ENCODE measurements around the gene NPTN. TPM values are rescaled to one million over a fixed set of nuclear protein-coding genes. Genes with fewer than 3 reads are reported as not detected.

NPTN gene
- total RNA-seq, 1 donor from 2014 or later, result 86.6 TPM

DNA sequence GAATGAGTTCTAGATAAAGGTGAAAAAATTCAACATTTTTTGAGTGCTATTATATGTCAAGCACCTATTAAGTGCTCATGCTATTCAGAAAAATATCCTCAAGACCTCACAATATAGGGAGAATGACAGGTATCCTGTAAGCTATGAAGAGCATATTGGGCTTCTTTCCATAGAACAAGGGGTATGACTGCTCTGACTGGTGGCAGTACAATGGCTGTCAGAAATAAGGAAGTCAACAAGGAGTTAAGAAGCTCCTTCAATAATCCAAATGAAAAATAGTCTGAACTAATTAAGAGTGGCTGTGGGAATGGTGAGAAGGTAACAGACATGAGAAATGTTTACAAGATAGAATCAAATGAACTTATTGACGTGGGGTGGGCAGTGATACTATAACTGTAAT lies 24.7 kb downstream of the NPTN start:
- Mint-ChIP-seq H3K27me3 (ENCODE audit: unreplicated experiment) (peaks cover 2% of the 10 kb centered on the region), H3K4me3 (ENCODE audit: unreplicated experiment) (no peak overlapping the region), H3K9me3 (ENCODE audit: unreplicated experiment) (no peaks in the 10 kb centered on the region), H3K4me1 (ENCODE audit: low read depth, unreplicated experiment) (peaks cover 25% of the 10 kb centered on the region), H3K36me3 (ENCODE audit: unreplicated experiment) (no peaks in the 10 kb centered on the region), H3K27ac (ENCODE audit: unreplicated experiment) (no peak overlapping the region)
- DNase-seq, result no peak
- TF ChIP-seq, protein P1, sequence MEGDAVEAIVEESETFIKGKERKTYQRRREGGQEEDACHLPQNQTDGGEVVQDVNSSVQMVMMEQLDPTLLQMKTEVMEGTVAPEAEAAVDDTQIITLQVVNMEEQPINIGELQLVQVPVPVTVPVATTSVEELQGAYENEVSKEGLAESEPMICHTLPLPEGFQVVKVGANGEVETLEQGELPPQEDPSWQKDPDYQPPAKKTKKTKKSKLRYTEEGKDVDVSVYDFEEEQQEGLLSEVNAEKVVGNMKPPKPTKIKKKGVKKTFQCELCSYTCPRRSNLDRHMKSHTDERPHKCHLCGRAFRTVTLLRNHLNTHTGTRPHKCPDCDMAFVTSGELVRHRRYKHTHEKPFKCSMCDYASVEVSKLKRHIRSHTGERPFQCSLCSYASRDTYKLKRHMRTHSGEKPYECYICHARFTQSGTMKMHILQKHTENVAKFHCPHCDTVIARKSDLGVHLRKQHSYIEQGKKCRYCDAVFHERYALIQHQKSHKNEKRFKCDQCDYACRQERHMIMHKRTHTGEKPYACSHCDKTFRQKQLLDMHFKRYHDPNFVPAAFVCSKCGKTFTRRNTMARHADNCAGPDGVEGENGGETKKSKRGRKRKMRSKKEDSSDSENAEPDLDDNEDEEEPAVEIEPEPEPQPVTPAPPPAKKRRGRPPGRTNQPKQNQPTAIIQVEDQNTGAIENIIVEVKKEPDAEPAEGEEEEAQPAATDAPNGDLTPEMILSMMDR (IDR thresholded peaks at IDR 0.05; ENCODE audit: partially characterized antibody, unreplicated experiment), result no peak

DNA sequence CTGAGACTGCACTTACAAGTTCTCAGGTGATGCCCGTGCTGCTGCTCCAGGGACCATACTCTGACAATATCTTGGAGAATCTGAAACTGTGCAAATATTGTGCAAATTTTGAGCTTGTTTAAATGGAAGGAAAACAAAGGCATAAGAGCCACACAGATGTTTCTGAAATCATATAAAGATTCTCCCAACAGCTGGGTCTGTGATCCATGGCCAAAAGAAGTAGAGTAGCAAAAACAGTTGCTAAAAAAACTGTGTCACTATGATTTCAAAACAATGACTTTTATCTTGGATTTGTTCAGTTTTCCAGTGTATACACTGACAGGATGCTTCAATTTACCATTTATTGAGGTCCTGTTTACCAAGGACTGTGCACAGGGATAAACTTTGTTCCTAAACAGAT lies 25.3 kb downstream of the NPTN start:
- peaks cover 2% of the 10 kb centered on the region for H3K27me3 Mint-ChIP-seq (ENCODE audit: unreplicated experiment)
- H3K36me3 Mint-ChIP-seq (ENCODE audit: unreplicated experiment), result no peaks in the 10 kb centered on the region
- no peak for DNase-seq
- H3K9me3 Mint-ChIP-seq (ENCODE audit: unreplicated experiment), result no peaks in the 10 kb centered on the region
- TF ChIP-seq, protein P1 (IDR thresholded peaks at IDR 0.05; ENCODE audit: partially characterized antibody, unreplicated experiment), result no peak
- no peak overlapping the region for H3K27ac Mint-ChIP-seq (ENCODE audit: unreplicated experiment)
- peaks cover 25% of the 10 kb centered on the region for H3K4me1 Mint-ChIP-seq (ENCODE audit: low read depth, unreplicated experiment)
- no peak overlapping the region for H3K4me3 Mint-ChIP-seq (ENCODE audit: unreplicated experiment)

DNA sequence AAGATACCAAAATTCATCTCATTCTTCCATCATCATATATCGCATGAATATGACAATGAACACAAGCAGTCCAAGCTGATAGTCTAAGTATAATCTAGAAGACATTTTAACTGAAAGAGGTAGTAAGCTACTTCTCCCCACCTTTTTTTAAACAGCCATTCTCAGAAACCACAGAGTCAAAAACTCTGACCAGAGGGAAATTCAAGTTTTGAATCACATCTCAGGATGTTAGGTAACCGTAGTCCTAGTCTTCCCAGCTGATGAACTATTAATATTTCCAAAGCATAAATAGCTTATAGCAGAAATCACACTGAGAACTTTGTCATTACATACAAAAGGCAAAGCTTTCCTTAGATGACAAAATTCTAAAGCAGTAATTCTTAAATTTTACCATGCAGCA lies 25.8 kb downstream of the NPTN start:
- no peak overlapping the region for H3K27ac Mint-ChIP-seq (ENCODE audit: unreplicated experiment)
- no peak overlapping the region for H3K4me3 Mint-ChIP-seq (ENCODE audit: unreplicated experiment)
- H3K9me3 Mint-ChIP-seq (ENCODE audit: unreplicated experiment), result no peaks in the 10 kb centered on the region
- TF ChIP-seq, protein P1 (IDR thresholded peaks at IDR 0.05; ENCODE audit: partially characterized antibody, unreplicated experiment), result no peak
- H3K36me3 Mint-ChIP-seq (ENCODE audit: unreplicated experiment), result no peaks in the 10 kb centered on the region
- H3K4me1 Mint-ChIP-seq (ENCODE audit: low read depth, unreplicated experiment), result peaks cover 25% of the 10 kb centered on the region
- DNase-seq, result no peak
- peaks cover 2% of the 10 kb centered on the region for H3K27me3 Mint-ChIP-seq (ENCODE audit: unreplicated experiment)

DNA sequence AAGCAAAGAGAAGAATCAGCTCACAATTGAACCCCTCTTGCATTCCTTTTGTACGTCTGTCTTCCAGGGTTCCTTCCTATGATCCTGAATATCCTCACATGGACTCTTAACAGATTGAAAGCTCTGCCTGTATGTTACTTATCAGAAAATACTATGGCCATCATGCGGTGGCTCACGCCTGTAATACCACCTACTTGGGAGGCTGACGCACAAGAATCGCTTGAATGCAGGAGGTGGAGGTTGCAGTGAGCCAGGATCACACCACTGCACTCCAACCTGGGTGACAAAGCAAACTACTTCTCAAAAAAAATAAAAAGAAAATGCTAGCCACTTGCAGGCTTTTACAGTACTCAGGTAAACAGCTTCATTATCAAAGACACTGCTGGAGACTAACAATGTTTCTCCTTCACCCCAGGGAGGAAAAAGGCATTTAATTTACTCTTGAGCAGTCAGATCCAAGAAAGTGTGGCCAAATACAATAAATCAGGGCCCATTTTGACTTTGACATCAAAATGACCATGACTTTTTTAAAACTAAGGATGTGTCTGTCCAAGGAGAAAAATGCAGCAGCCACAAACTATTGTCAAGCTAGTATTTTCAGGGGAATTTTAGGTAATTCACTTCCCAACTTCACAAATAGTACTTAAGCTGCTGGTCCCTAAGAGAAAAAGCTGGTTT lies 27.3 kb downstream of the NPTN start:
- DNase-seq, result no peak
- Mint-ChIP-seq H3K36me3 (ENCODE audit: unreplicated experiment) (no peaks in the 10 kb centered on the region), H3K27ac (ENCODE audit: unreplicated experiment) (no peak overlapping the region), H3K9me3 (ENCODE audit: unreplicated experiment) (no peaks in the 10 kb centered on the region), H3K4me3 (ENCODE audit: unreplicated experiment) (no peak overlapping the region), H3K27me3 (ENCODE audit: unreplicated experiment) (peaks cover 2% of the 10 kb centered on the region), H3K4me1 (ENCODE audit: low read depth, unreplicated experiment) (peaks cover 21% of the 10 kb centered on the region)
- TF ChIP-seq, protein P1 (IDR thresholded peaks at IDR 0.05; ENCODE audit: partially characterized antibody, unreplicated experiment), result no peak

DNA sequence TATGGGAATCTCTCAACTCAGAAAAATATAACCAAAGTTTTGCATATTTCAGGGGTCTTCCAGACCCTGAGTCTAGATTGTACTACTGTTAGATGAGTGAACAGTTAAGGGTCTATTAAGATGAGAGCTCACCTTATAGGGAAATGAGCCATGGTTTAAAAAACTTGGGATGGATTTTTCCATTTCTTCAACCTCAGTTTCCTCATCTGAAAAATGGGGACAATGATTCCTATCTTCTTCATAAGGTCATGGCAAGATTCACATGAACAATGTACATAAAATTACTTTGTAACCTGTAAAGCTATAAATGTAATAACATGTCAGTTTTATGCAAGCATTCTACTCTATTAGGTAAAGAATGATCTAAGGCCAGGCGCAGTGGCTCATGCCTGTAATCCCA lies 28.7 kb downstream of the NPTN start:
- TF ChIP-seq, protein P1 (IDR thresholded peaks at IDR 0.05; ENCODE audit: partially characterized antibody, unreplicated experiment), result no peak
- H3K4me3 Mint-ChIP-seq (ENCODE audit: unreplicated experiment), result no peak overlapping the region
- no peaks in the 10 kb centered on the region for H3K36me3 Mint-ChIP-seq (ENCODE audit: unreplicated experiment)
- H3K9me3 Mint-ChIP-seq (ENCODE audit: unreplicated experiment), result no peaks in the 10 kb centered on the region
- no peak overlapping the region for H3K27ac Mint-ChIP-seq (ENCODE audit: unreplicated experiment)
- H3K4me1 Mint-ChIP-seq (ENCODE audit: low read depth, unreplicated experiment), result peaks cover 18% of the 10 kb centered on the region
- DNase-seq, result no peak
- H3K27me3 Mint-ChIP-seq (ENCODE audit: unreplicated experiment), result no peaks in the 10 kb centered on the region
